Activated B cell treated with CpG ODN at 0.5 μM for 24 hours (primary cell): ENCODE measurements around the gene PLEKHG4B. TPM values are rescaled to one million over a fixed set of nuclear protein-coding genes. Genes with fewer than 3 reads are reported as not detected.

ENCODE experiments used
- ATAC-seq: fragments of 200-7000 bp; cut with Tn5 transposase; one replicate; pipeline ENCODE4 v1.10.0; 2021; ENCODE audit warnings: low read depth, mild to moderate bottlenecking, moderate library complexity
- CTCF ChIA-PET: fragments of 350-600 bp; sonication (Branson Sonifier 250); formaldehyde crosslinking; loops from one replicate; lab custom pipeline; 2021; ENCODE audit warnings: antibody characterized with exemption; lab: Charles Lee
- POLR2A ChIA-PET: fragments of 350-600 bp; sonication (Branson Sonifier 250); formaldehyde crosslinking; loops from one replicate; lab custom pipeline; 2021; ENCODE audit warnings: antibody characterized with exemption; lab: Charles Lee
- DNase-seq: peaks from one replicate; pipeline ENCODE4 v3.0.0; 2022
- H3K27ac Mint-ChIP-seq: one replicate; pipeline ENCODE4 v1.8.0; 2020; ENCODE audit warnings: mixed read lengths
- H3K27me3 Mint-ChIP-seq: one replicate; pipeline ENCODE4 v1.8.0; 2021; ENCODE audit warnings: mixed read lengths
- H3K36me3 Mint-ChIP-seq: one replicate; pipeline ENCODE4 v1.8.0; 2021; ENCODE audit warnings: low read depth, mixed read lengths
- H3K4me1 Mint-ChIP-seq: one replicate; pipeline ENCODE4 v1.8.0; 2021; ENCODE audit warnings: mixed read lengths
- H3K4me3 Mint-ChIP-seq: one replicate; pipeline ENCODE4 v1.8.0; 2020; ENCODE audit warnings: mild to moderate bottlenecking, mixed read lengths
- H3K9me3 Mint-ChIP-seq: one replicate; pipeline ENCODE4 v1.8.0; 2020; ENCODE audit warnings: mixed read lengths
- intact Hi-C: fragments of 100-400 bp; cut with micrococcal nuclease; formaldehyde crosslinking; loops from one replicate; pipeline ENCODE4 v1.15.1; 2024
- total RNA-seq: library from RNA; stranded (reverse); gene quantifications from 2 replicates; pipeline ENCODE4 v1.2.3, GENCODE V29; 2022
- TF ChIP-seq, protein P1 (sequence below): fragments of 200-600 bp; IDR thresholded peaks from one replicate; pipeline ENCODE4 v1.8.0; 2022; ENCODE audit warnings: antibody characterized with exemption, mild to moderate bottlenecking

Gene PLEKHG4B
- total RNA-seq, 1 donor from 2014 or later, result not detected

DNA sequence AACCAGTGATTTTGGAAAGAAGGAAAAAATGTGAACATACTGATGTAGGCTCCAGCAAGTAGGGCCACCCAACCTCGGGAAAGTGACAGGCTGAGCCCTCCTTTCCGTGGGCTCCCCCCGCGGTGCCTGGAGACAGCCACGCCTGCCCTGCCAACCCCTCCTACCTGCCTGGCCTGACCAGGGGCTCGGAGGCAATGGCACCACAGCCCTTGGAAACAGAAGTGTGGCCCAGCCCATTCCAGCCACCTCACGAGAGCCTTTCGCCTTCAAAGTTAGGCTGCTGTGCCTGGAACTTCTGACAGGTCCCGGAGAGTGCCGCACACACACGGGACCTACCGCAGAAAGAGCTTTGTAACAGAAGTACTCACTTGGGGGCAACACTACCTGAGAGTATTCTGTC, 49.8 kb downstream of the PLEKHG4B start:
- no peak for ATAC-seq
- ChIA-PET CTCF (no interaction called here), POLR2A (no interaction called here)
- Mint-ChIP-seq H3K36me3 (no peaks in the 10 kb centered on the region), H3K27me3 (peaks cover 7% of the 10 kb centered on the region), H3K4me3 (no peak overlapping the region), H3K27ac (no peak overlapping the region), H3K9me3 (peaks cover 1% of the 10 kb centered on the region), H3K4me1 (no peaks in the 10 kb centered on the region)
- intact Hi-C loops, result no loop called here
- TF ChIP-seq, protein P1, sequence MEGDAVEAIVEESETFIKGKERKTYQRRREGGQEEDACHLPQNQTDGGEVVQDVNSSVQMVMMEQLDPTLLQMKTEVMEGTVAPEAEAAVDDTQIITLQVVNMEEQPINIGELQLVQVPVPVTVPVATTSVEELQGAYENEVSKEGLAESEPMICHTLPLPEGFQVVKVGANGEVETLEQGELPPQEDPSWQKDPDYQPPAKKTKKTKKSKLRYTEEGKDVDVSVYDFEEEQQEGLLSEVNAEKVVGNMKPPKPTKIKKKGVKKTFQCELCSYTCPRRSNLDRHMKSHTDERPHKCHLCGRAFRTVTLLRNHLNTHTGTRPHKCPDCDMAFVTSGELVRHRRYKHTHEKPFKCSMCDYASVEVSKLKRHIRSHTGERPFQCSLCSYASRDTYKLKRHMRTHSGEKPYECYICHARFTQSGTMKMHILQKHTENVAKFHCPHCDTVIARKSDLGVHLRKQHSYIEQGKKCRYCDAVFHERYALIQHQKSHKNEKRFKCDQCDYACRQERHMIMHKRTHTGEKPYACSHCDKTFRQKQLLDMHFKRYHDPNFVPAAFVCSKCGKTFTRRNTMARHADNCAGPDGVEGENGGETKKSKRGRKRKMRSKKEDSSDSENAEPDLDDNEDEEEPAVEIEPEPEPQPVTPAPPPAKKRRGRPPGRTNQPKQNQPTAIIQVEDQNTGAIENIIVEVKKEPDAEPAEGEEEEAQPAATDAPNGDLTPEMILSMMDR, result no peak
- no peak for DNase-seq

DNA sequence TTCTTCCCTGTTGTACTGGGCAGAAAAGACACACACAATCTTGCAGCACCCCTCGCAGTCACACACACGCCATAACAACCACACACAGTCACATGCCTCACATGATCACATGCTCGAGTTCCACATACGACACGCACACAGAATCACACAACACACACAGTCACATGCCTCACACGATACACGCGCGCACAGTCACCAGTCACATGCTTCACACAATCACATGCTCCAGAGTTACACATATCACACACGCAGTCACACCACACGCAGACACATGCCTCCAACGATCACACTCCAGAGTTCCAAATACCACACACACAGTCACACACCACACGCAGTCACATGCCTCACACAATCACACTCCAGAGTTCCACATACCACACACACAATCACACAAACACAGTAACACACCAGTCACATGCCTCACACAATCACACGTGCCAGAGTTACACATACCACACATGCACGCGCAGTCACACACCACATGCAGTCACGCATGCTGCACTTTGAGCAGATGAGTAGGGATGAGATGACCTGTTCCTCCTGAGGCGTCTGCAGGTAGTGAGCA, 50.4 kb downstream of the PLEKHG4B start:
- Mint-ChIP-seq H3K36me3 (no peaks in the 10 kb centered on the region), H3K4me3 (no peak overlapping the region), H3K27ac (no peak overlapping the region), H3K9me3 (peaks cover 7% of the 10 kb centered on the region), H3K27me3 (peaks cover 7% of the 10 kb centered on the region), H3K4me1 (no peaks in the 10 kb centered on the region)
- intact Hi-C loops, result no loop called here
- DNase-seq (no peak), ATAC-seq (no peak)
- CTCF ChIA-PET, result no interaction called here
- TF ChIP-seq, protein P1, result no peak
- POLR2A ChIA-PET, result no interaction called here

DNA sequence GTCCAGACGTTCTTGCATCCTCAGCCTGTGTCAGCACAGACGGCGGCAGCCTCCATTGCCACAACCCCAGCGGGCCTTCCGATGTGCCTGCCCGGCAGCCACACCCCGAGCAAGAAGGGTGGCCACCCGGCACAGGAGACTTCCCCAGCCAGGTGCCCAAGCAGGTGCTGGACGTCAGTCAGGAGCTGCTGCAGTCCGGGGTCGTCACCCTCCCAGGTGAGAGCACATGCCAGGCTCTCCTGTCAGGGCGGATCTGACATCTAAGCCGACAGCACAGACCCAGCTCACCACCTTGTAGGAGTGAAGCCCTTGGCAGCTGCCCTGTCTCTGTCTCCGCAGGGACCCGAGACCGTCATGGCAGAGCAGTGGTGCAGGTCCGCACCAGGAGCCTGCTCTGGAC, 51.1 kb downstream of the PLEKHG4B start:
- ChIA-PET CTCF (no interaction called here), POLR2A (no interaction called here)

DNA sequence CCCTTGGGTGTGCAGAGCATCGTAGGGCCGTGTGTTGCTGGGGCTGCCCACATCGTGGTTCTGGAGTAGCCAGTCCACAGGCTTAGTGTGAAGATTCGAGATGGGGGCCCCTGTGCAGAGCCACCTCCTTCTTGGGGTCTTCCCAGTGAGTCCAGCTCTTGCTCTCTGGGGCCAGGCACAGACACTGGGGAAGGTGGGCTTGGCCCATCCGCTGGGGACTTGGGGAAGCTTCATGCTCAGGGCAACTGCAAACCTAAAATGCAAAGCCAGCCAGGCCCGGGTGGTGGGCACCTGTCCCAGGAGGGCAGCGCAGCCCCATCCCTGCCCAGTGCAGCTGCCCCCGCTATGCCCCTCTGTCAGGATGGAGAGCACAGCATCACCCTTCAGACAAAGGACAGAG, 53.0 kb downstream of the PLEKHG4B start:
- no peak for ATAC-seq

More for the DNA sequence above, 51.1 kb downstream of the PLEKHG4B start:
- DNase-seq, result no peak
- TF ChIP-seq, protein P1, result no peak
- peaks cover 7% of the 10 kb centered on the region for H3K27me3 Mint-ChIP-seq
- no peak for ATAC-seq
- no peak overlapping the region for H3K27ac Mint-ChIP-seq
- H3K4me3 Mint-ChIP-seq, result no peak overlapping the region
- H3K4me1 Mint-ChIP-seq, result no peaks in the 10 kb centered on the region
- no peaks in the 10 kb centered on the region for H3K36me3 Mint-ChIP-seq
- H3K9me3 Mint-ChIP-seq, result peaks cover 14% of the 10 kb centered on the region
- intact Hi-C loops, result no loop called here

DNA sequence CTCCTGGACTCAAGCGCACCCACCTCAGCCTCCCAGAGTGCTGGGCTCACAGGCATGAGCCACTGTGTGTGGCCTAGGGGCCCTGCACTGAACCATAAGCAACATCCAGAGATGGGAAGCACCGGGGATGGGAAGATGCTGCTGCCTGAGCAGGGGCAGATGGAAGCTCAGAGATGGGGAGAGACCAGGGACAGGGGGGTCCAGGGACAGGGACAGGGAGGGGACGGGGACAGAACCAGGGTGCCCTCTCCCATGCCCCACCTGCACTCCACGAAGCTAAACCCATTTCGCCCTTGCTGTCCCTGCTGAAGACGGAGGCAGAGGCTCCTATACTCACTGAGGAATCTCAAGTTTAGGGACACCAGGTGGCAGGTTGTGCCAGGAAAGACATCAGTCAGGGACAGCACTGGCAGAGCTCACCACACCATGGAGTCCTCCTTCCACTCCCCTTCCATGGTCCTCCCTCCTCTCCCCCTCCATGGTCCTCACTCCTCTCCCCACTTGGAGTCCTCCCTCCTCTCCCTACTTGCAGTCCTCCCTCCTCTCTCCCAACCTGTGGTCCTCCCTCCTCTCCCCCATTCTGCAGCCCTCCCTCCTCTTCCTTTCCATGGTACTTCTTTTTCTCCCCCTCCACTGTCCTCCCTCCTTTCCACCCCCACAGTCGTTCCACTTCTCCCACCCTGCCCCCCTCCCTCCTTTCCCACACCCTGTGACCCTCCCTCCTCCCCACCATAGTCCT, 53.8 kb downstream of the PLEKHG4B start:
- H3K27me3 Mint-ChIP-seq, result peaks cover 7% of the 10 kb centered on the region
- no peaks in the 10 kb centered on the region for H3K36me3 Mint-ChIP-seq
- CTCF ChIA-PET, result no interaction called here
- TF ChIP-seq, protein P1, result no peak
- no peak overlapping the region for H3K27ac Mint-ChIP-seq
- DNase-seq (no peak), ATAC-seq (no peak)
- H3K4me1 Mint-ChIP-seq, result no peaks in the 10 kb centered on the region
- POLR2A ChIA-PET, result no interaction called here
- peaks cover 17% of the 10 kb centered on the region for H3K9me3 Mint-ChIP-seq
- H3K4me3 Mint-ChIP-seq, result no peak overlapping the region
- intact Hi-C loops, result no loop called here

More for the DNA sequence above, 53.0 kb downstream of the PLEKHG4B start:
- H3K4me3 Mint-ChIP-seq, result no peak overlapping the region
- DNase-seq, result no peak
- intact Hi-C loops, result no loop called here
- H3K36me3 Mint-ChIP-seq, result no peaks in the 10 kb centered on the region
- H3K27me3 Mint-ChIP-seq, result peaks cover 7% of the 10 kb centered on the region
- TF ChIP-seq, protein P1, result no peak
- no peaks in the 10 kb centered on the region for H3K4me1 Mint-ChIP-seq
- CTCF ChIA-PET, result no interaction called here
- POLR2A ChIA-PET, result no interaction called here
- H3K27ac Mint-ChIP-seq, result no peak overlapping the region
- H3K9me3 Mint-ChIP-seq, result peaks cover 17% of the 10 kb centered on the region
